IMR-90 (cell line): ENCODE measurements around the gene TOP2B. TPM values are rescaled to one million over a fixed set of nuclear protein-coding genes. Genes with fewer than 3 reads are reported as not detected.
A peak's percentile ranks its signal among the peaks of the same experiment; 100 is the strongest.

Source experiments
- ATAC-seq: fragments of 200-7000 bp; cut with Tn5 transposase; 2 replicates; pipeline ENCODE4 v1.9.1; 2020; ENCODE audit warnings: low read depth, mild to moderate bottlenecking, moderate library complexity
- Bru-seq: library from RNA; stranded (reverse); fragments of 400-500 nt; gene quantifications from one replicate; lab custom pipeline; 2021; lab: Mats Ljungman, UMichigan
- BruChase-seq, 2 experiments: library from RNA; stranded (reverse); fragments of 400-500 nt; gene quantifications; one replicate each; lab custom pipeline; 2021; lab: Mats Ljungman, UMichigan
- BruUV-seq: library from RNA; stranded (reverse); fragments of 400-500 nt; replicated peaks from 2 replicates; lab custom pipeline; 2021; lab: Mats Ljungman, UMichigan
- CTCF ChIA-PET: fragments of 300-600 bp; formaldehyde crosslinking; extraction: SDS; loops from one replicate; lab custom pipeline; 2021; ENCODE audit warnings: antibody characterized with exemption; lab: Yijun Ruan, JAX
- POLR2A ChIA-PET: fragments of 300-600 bp; sonication (Branson Sonifier 250); formaldehyde crosslinking; loops from one replicate; lab custom pipeline; 2022; ENCODE audit warnings: antibody characterized with exemption; ENCODE audit not compliant: unreplicated experiment; lab: Charles Lee
- DNase-seq: peaks from one replicate; pipeline ENCODE4 v3.0.0; 2013
- H2AFZ ChIP-seq: replicated peaks from 2 replicates; pipeline ENCODE3; 2013; ENCODE audit warnings: low read length, mild to moderate bottlenecking; ENCODE audit not compliant: poor library complexity
- H2AK5ac ChIP-seq: 2 replicates; pipeline ENCODE4 v1.6.1; 2013; ENCODE audit warnings: low read depth, low read length, inconsistent platforms
- H2AK9ac ChIP-seq: replicated peaks from 2 replicates; pipeline ENCODE3; 2013; ENCODE audit warnings: mild to moderate bottlenecking, low read depth, low read length, moderate library complexity; ENCODE audit not compliant: poor library complexity
- H2BK120ac ChIP-seq: 2 replicates; pipeline ENCODE4 v1.6.1; 2013; ENCODE audit warnings: low read depth, low read length, inconsistent platforms
- H2BK15ac ChIP-seq: 3 replicates; pipeline ENCODE4 v1.6.1; 2013; ENCODE audit warnings: low read depth, low read length, inconsistent platforms
- H2BK20ac ChIP-seq: 2 replicates; pipeline ENCODE4 v1.6.1; 2013; ENCODE audit warnings: low read depth, mild to moderate bottlenecking, inconsistent platforms, low read length, moderate library complexity
- H2BK5ac ChIP-seq: 2 replicates; pipeline ENCODE4 v1.6.1; 2013; ENCODE audit warnings: mild to moderate bottlenecking, low read depth, low read length, inconsistent platforms; ENCODE audit not compliant: poor library complexity, severe bottlenecking
- H3K14ac ChIP-seq: replicated peaks from 2 replicates; pipeline ENCODE4 v1.6.1; 2013; ENCODE audit warnings: low read depth, low read length, inconsistent platforms
- H3K18ac ChIP-seq: 2 replicates; pipeline ENCODE4 v1.6.1; 2013; ENCODE audit warnings: low read depth, low read length, control low read depth
- H3K23ac ChIP-seq: 2 replicates; pipeline ENCODE4 v1.6.1; 2013; ENCODE audit warnings: low read depth, low read length, inconsistent platforms
- H3K27ac ChIP-seq: 2 replicates; pipeline ENCODE4 v1.5.1; 2013; ENCODE audit warnings: mild to moderate bottlenecking, control low read depth, low read length; ENCODE audit not compliant: insufficient read depth
- H3K27me3 ChIP-seq: 2 replicates; pipeline ENCODE4 v1.6.1; 2013; ENCODE audit warnings: low read length; ENCODE audit not compliant: control insufficient read depth, insufficient read depth
- H3K36me3 ChIP-seq: 2 replicates; pipeline ENCODE4 v1.6.1; 2013; ENCODE audit warnings: low read length, mixed read lengths; ENCODE audit not compliant: control insufficient read depth, insufficient read depth
- H3K4ac ChIP-seq: 2 replicates; pipeline ENCODE4 v1.6.1; 2013; ENCODE audit warnings: low read depth, low read length, inconsistent platforms
- H3K4me1 ChIP-seq: 2 replicates; pipeline ENCODE4 v1.6.1; 2013; ENCODE audit warnings: low read length, mixed read lengths; ENCODE audit not compliant: control insufficient read depth, insufficient read depth
- H3K4me2 ChIP-seq: 2 replicates; pipeline ENCODE4 v1.6.1; 2013; ENCODE audit warnings: low read depth, mild to moderate bottlenecking, control low read depth, low read length, moderate library complexity
- H3K4me3 ChIP-seq: 2 replicates; pipeline ENCODE4 v1.5.1; 2013; ENCODE audit warnings: low read depth, mild to moderate bottlenecking, control low read depth, low read length, moderate library complexity; ENCODE audit not compliant: insufficient read depth
- H3K56ac ChIP-seq: 2 replicates; pipeline ENCODE4 v1.6.1; 2013; ENCODE audit warnings: low read length, inconsistent platforms; ENCODE audit not compliant: insufficient read depth; ENCODE audit errors: extremely low read depth
- H3K79me1 ChIP-seq, 2 experiments: 2 replicates each; pipeline ENCODE4 v1.6.1; 2013; ENCODE audit warnings: low read length in 2 of 2, inconsistent platforms in 1 of 2, low read depth in 1 of 2
- H3K9ac ChIP-seq: 2 replicates; pipeline ENCODE4 v1.6.1; 2013; ENCODE audit warnings: low read depth, low read length, control low read depth
- H3K9me1 ChIP-seq: 2 replicates; pipeline ENCODE4 v1.6.1; 2013; ENCODE audit warnings: low read length, inconsistent platforms; ENCODE audit not compliant: insufficient read depth
- H3K9me3 ChIP-seq: 2 replicates; pipeline ENCODE4 v1.6.1; 2013; ENCODE audit warnings: low read length; ENCODE audit not compliant: control insufficient read depth, insufficient read depth
- H4K20me1 ChIP-seq: 2 replicates; pipeline ENCODE4 v1.6.1; 2013; ENCODE audit warnings: low read length, inconsistent platforms; ENCODE audit not compliant: insufficient read depth
- H4K5ac ChIP-seq: 2 replicates; pipeline ENCODE4 v1.6.1; 2013; ENCODE audit warnings: mild to moderate bottlenecking, low read depth, low read length, control low read depth
- H4K8ac ChIP-seq, 2 experiments: 2 replicates each; pipeline ENCODE4 v1.6.1; 2013; ENCODE audit warnings: low read depth in 2 of 2, low read length in 2 of 2, control low read depth in 1 of 2, inconsistent platforms in 1 of 2
- H4K91ac ChIP-seq: 2 replicates; pipeline ENCODE4 v1.6.1; 2013; ENCODE audit warnings: low read depth, low read length, inconsistent platforms; ENCODE audit not compliant: insufficient read depth
- BHLHE40 ChIP-seq: fragments of 150-350 bp; IDR thresholded peaks from 2 replicates; pipeline ENCODE4 v1.6.1; 2016; ENCODE audit warnings: mild to moderate bottlenecking, low read depth, low read length
- CHD1 ChIP-seq: IDR thresholded peaks from 2 replicates; pipeline ENCODE4 v1.6.1; 2012; ENCODE audit warnings: low read depth, low read length, improper control_type of control experiment
- FOS ChIP-seq: fragments of 150-350 bp; IDR thresholded peaks from 2 replicates; pipeline ENCODE4 v1.6.1; 2016; ENCODE audit warnings: low read depth, low read length
- MAFK ChIP-seq: IDR thresholded peaks from 2 replicates; pipeline ENCODE4 v1.6.1; 2012; ENCODE audit warnings: low read depth, low read length, improper control_type of control experiment
- MAZ ChIP-seq: IDR thresholded peaks from 2 replicates; pipeline ENCODE4 v1.6.1; 2012; ENCODE audit warnings: low read depth, mild to moderate bottlenecking, low read length, improper control_type of control experiment, moderate library complexity, borderline replicate concordance
- MXI1 ChIP-seq: IDR thresholded peaks from 2 replicates; pipeline ENCODE4 v1.6.1; 2012; ENCODE audit warnings: low read depth, mild to moderate bottlenecking, low read length, moderate library complexity, borderline replicate concordance
- POLR2A ChIP-seq: IDR thresholded peaks from 2 replicates; pipeline ENCODE4 v1.6.1; 2012; ENCODE audit warnings: mild to moderate bottlenecking, low read depth, low read length
- RFX5 ChIP-seq: IDR thresholded peaks from 2 replicates; pipeline ENCODE4 v1.8.0; 2012; ENCODE audit warnings: low read depth, mild to moderate bottlenecking, low read length, moderate library complexity
- WGBS, 2 experiments: methylation state at CpG; one replicate each; pipeline versions ENCODE4 v1.1.5 to v1.1.7; 2013; ENCODE audit warnings: missing lambda C conversion rate in 2 of 2; ENCODE audit not compliant: insufficient read length in 1 of 2; ENCODE audit errors: extremely low coverage in 2 of 2; 5-methylcytosine and 5-hydroxymethylcytosine counted together
- dilution Hi-C: fragments of 300-500 bp; cut with HindIII; formaldehyde crosslinking; loops from one replicate; pipeline ENCODE4 v1.14.3; 2018; ENCODE audit warnings: low sequenced_read_pairs; ENCODE audit not compliant: unreplicated experiment
- in situ Hi-C: fragments of 300-500 bp; cut with MboI; formaldehyde crosslinking; loops from 3 replicates; pipeline ENCODE4 v1.14.3; 2019; ENCODE audit warnings: low sequenced_read_pairs, inconsistent platforms, mixed read lengths
- intact Hi-C: fragments of 100-400 bp; cut with micrococcal nuclease; formaldehyde crosslinking; loops from 2 replicates; pipeline ENCODE4 v1.10.0; 2022
- long read RNA-seq: library from polyadenylated mRNA; unstranded; transcript quantifications from one replicate; pipeline ENCODE4 v2.0.0, GENCODE V29; 2021; ENCODE audit not compliant: unreplicated experiment
- polyA plus RNA-seq, 3 experiments: library from polyadenylated mRNA; depleted of rRNA; stranded (reverse); fragments of >200 nt; gene quantifications; 2 replicates each; pipeline ENCODE4 v1.2.3, GENCODE V29; 2012; ENCODE audit warnings: low replicate concordance in 1 of 3
- total RNA-seq: library from RNA; depleted of rRNA; stranded (reverse); fragments of >200 nt; gene quantifications from 2 replicates; pipeline ENCODE4 v1.2.3, GENCODE V29; 2012; rRNA removed

The TOP2B gene, protein sequence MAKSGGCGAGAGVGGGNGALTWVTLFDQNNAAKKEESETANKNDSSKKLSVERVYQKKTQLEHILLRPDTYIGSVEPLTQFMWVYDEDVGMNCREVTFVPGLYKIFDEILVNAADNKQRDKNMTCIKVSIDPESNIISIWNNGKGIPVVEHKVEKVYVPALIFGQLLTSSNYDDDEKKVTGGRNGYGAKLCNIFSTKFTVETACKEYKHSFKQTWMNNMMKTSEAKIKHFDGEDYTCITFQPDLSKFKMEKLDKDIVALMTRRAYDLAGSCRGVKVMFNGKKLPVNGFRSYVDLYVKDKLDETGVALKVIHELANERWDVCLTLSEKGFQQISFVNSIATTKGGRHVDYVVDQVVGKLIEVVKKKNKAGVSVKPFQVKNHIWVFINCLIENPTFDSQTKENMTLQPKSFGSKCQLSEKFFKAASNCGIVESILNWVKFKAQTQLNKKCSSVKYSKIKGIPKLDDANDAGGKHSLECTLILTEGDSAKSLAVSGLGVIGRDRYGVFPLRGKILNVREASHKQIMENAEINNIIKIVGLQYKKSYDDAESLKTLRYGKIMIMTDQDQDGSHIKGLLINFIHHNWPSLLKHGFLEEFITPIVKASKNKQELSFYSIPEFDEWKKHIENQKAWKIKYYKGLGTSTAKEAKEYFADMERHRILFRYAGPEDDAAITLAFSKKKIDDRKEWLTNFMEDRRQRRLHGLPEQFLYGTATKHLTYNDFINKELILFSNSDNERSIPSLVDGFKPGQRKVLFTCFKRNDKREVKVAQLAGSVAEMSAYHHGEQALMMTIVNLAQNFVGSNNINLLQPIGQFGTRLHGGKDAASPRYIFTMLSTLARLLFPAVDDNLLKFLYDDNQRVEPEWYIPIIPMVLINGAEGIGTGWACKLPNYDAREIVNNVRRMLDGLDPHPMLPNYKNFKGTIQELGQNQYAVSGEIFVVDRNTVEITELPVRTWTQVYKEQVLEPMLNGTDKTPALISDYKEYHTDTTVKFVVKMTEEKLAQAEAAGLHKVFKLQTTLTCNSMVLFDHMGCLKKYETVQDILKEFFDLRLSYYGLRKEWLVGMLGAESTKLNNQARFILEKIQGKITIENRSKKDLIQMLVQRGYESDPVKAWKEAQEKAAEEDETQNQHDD (N-terminal part only)
- total RNA-seq (53.4 and 115 TPM in 2 replicates), polyA plus RNA-seq (2012; rRNA removed) (34.4 and 45.5 TPM in 2 replicates), Bru-seq, nascent RNA (percentile 85 among the genes with signal in this experiment), BruChase-seq, experiment 1, labeled RNA remaining after a 6-hour chase (percentile 91 among the genes with signal in this experiment), BruChase-seq, experiment 2, labeled RNA remaining after a 2-hour chase (percentile 91 among the genes with signal in this experiment)
- polyA plus RNA-seq (2012; cell fraction: cytosol; rRNA removed) = 2.6 and 5.5 TPM in 2 replicates
- polyA plus RNA-seq (2012; cell fraction: nucleus; rRNA removed; ENCODE audit: low replicate concordance) = 2.4 and 36.9 TPM in 2 replicates
- long read RNA-seq, full-length matches to known transcripts = 79 of 148 reads
- long read RNA-seq, partial matches to known transcripts = 53 of 148 reads
- long read RNA-seq, other reads (novel, unspliced or antisense) = 16 of 148 reads

DNA sequence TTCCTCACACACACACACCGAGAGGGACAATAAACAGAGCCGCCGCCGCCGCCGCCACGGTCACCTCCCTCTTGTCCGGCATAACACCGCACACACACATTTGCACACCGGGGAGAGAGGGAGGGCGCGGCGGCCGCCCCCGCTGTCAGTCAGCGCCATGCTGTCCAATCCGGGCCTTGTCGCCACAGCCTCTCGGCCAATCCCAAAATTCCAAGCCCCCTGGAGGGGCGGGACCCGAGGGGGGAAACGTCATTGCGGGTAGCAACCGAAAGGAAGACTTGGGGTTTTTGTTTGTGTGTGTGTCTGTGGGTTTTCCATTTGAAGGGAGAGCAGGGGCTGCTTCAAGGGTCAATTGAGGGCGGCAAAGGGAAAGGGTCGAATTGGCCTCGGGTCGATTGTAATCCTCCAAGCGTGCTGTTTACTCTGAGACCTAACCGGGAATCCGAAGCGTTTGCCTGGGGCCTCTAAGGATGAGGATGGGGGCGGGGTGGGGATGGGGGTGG, at the start of gene TOP2B:
Gene TOP2B (minus strand): TSS at position 96 of the 503 bp plus-strand sequence. CDS start 610 bp downstream, outside the sequence.
- POLR2A ChIA-PET = no interaction called here
- H4K8ac ChIP-seq = peak within 1 kb of the TSS; percentile 5 to 92

More for the DNA sequence above, at the start of gene TOP2B:
- Histone ChIP-seq H3K27me3 (no peaks in the 10 kb centered on the region), H2AFZ (peak within 1 kb of the TSS; percentile 97), H2AK5ac (peak within 1 kb of the TSS; percentile 79; the same call in 1 of the 2 replicates), H3K9ac (peak within 1 kb of the TSS; percentile 92), H4K20me1 (peaks cover 27% of the 10 kb centered on the region; the same call in 1 of the 2 replicates), H3K14ac (peak within 1 kb of the TSS; percentile 93), H3K27ac (peak within 1 kb of the TSS; percentile 96), H3K4me1 (peaks cover 2% of the 10 kb centered on the region), H3K4ac (peak within 1 kb of the TSS; percentile 90), H2BK20ac (peak within 1 kb of the TSS; percentile 17; the same call in 1 of the 2 replicates), H2BK5ac (peak within 1 kb of the TSS; percentile 90), H4K5ac (peak within 1 kb of the TSS; percentile 81), H3K18ac (peak within 1 kb of the TSS; percentile 95), H3K4me3 (peak within 1 kb of the TSS; percentile 80), H3K9me3 (no peaks in the 10 kb centered on the region), H3K9me1 (no peaks in the 10 kb centered on the region), H3K23ac (peak within 1 kb of the TSS; percentile 98), H2BK15ac (no peak within 1 kb of the TSS; the same call in 2 of the 3 replicates), H2AK9ac (peak within 1 kb of the TSS; percentile 86), H3K56ac (peak within 1 kb of the TSS; percentile 80), H4K91ac (peak within 1 kb of the TSS; percentile 84), H3K4me2 (peak within 1 kb of the TSS; percentile 100), H3K36me3 (no peaks in the 10 kb centered on the region), H3K79me1 (peaks cover 0 to 20% of the 10 kb centered on the region in 2 experiments; a peak in 1 of 4 replicates), H2BK120ac (peak within 1 kb of the TSS; percentile 85)
- BruUV-seq = no TSS peak
- 4% methylated on average over 4 of the region's 33 CpGs; no CpG with 5 or more reads in 1 of the 2 experiments for WGBS, 2 experiments
- TF ChIP-seq MAZ (peak; percentile 83; the same call in 1 of the 2 replicates), CHD1 (no peak), BHLHE40 (peak; percentile 83; the same call in 1 of the 2 replicates), RFX5 (peak; percentile 100), FOS (peak; percentile 32; the same call in 1 of the 2 replicates), MAFK (no peak), POLR2A (peak; percentile 68; the same call in 1 of the 2 replicates), MXI1 (0 out of 2 replicates have a peak, but pooled peaks have one; percentile 18)
- in situ Hi-C loops (no loop called here), dilution Hi-C loops (no loop called here), intact Hi-C loops (loop anchor here (2.0 to 5.0 kb wide), 2 partner anchors 118 to 157 kb away; partner anchors contain the start of gene NGLY1)
- peak; percentile 95 for DNase-seq
- CTCF ChIA-PET = no interaction called here
- ATAC-seq = peak; percentile 93
